Activated CD4-positive, alpha-beta T cell treated with anti-CD3 and anti-CD28 coated beads, Interleukin-2, amount 50 U/mL, for 1 hour (primary cell): Measurements from ENCODE around the gene TMEM126B.

Experiments used
- DNase-seq: peaks from one replicate; pipeline ENCODE4 v3.0.0-alpha.2; 2020

TMEM126B gene

DNA sequence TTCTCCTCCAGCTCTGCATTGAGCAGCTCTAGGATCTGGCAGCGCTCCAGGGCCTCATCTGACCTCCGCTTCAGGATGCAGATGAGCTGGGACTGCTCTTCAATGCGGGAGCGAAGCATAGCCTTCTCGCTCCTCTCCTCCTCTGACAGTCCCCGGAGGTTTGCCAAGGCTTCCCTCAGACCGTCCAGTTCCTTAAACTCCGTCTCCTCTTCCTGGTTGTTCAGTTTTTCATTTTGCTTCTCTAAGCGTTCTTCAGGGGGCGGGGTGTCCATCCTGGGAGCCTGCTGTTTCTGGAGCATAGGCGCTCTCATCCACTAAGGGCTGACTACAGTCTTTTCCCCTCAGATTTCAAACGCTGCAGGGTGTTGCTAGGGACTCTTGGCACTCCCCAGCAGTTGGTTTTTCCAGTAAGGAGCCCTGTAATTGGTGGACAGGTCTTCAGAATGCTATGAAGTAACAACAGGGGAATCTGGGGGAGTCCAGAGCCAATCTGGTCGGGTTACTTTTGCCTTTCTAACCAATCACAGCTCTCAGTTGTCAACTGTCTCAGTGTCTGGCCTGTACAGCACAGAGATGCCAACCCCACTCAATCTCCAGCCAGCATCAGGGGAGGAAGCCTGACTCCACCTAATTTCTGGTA is 57.5 kb downstream of the TMEM126B start, which contains the start of gene CCDC89:
TSS of gene CCDC89 (minus strand) at position 376 of the 640 bp plus-strand sequence. CDS start at position 311, 65 bp downstream.
- no peak for DNase-seq
